Urinary bladder (tissue), 4 donors: Measurements from ENCODE around the gene FEZ2. TPM values are rescaled to one million over a fixed set of nuclear protein-coding genes. Genes with fewer than 3 reads are reported as not detected.

Experiments
- DNase-seq: peaks from one replicate; pipeline ENCODE4 v3.0.0-alpha.2; 2015; ENCODE audit errors: extremely low spot score
- H3K27ac ChIP-seq: one replicate; pipeline ENCODE4 v1.5.1; 2013; ENCODE audit warnings: low read depth, mild to moderate bottlenecking, moderate library complexity
- H3K36me3 ChIP-seq: one replicate; pipeline ENCODE4 v1.6.1; 2013; ENCODE audit warnings: mild to moderate bottlenecking, moderate library complexity; ENCODE audit not compliant: insufficient read depth
- H3K4me1 ChIP-seq: one replicate; pipeline ENCODE4 v1.6.1; 2013; ENCODE audit warnings: mild to moderate bottlenecking, moderate library complexity; ENCODE audit not compliant: insufficient read depth
- H3K4me3 ChIP-seq: one replicate; pipeline ENCODE4 v1.5.1; 2013; ENCODE audit warnings: low read depth, low read length
- WGBS: extraction: QIAGEN DNeasy Blood & Tissue Kit; methylation state at CpG from one replicate; pipeline ENCODE4 v1.1.7; 2013; 5-methylcytosine and 5-hydroxymethylcytosine counted together
- polyA plus RNA-seq: library from polyadenylated mRNA; stranded (reverse); fragments of 200-250 nt; gene quantifications from one replicate; pipeline ENCODE4 v1.2.3, GENCODE V29; 2013
- total RNA-seq: library from RNA; depleted of rRNA; stranded (reverse); fragments of >200 nt; gene quantifications from one replicate; pipeline ENCODE4 v1.2.3, GENCODE V29; 2014
- donor health status: healthy with polysubstance abuse.
- donor health status: healthy.

Gene FEZ2
- total and polyA plus RNA-seq, 2 donors, result 39.3 to 69.6 TPM

DNA sequence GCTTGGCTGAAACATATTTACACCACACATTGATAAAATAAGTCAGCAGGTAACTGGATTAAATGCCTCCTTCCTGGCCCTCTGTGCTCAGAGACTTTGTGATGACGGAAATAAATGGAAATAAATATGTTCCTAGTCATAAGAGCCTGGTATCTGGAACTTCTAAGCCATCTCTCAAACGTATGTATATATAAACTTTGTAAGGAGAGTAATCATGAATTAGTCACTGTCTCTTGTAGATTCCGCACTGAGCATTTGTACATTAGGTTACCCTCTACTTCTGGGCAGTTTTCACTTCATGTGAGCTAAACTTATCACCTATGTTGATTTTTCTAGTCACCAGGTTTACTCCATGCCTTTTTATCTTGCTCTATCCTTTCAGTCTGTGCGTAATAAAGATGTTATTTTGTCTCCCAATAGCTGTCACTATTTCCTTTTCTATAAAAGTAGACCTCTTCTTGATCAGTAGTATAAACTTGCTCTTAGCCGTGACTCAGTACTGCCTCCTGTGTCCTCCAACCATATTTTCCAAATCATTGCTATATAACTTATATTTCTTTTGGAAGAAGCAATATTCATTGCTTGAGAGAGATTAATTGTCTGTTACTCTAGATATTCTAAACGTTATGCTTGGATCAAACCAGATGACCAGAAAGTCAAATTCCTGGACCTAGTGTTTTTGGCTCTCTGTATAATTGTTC, 53.2 kb downstream of the FEZ2 start:
- no peak overlapping the region for H3K27ac ChIP-seq

DNA sequence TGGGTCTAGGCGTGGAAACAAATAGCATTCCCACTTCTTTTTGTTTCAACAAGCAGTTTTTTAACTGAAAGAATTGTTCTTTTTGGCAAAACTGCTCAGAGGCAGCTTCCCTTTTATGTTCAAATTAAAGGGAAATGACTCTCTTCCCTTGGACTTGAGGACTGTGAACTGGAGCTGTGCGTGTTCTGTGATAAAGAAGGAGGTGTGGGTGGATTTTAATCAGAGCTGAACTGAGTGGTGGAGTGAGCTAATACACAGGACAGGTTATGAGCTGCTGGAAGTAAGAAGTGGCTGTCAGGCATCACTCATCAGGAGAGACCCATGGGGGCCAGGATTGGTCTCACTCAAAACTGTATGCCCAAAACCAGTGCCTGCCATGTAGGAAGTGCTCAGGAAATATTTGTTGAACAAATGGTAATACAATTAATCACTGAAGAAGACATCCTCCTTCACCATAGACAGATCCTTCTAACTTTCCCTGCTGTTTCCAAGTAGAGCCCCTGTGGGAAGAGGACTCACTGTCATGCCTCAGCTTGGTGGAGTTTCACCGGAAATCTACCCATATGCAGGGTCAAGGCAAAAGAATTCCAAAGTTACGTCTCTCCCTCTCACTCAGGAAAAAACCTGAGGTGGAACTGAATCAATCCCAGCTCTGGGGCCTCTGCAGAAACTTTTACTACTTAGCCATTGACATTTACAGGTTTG, 55.9 kb downstream of the FEZ2 start:
- H3K4me1 ChIP-seq, result no peaks in the 10 kb centered on the region
- no peaks in the 10 kb centered on the region for H3K36me3 ChIP-seq
- no peak overlapping the region for H3K4me3 ChIP-seq
- WGBS, result 75% methylated on average over 4 of the region's 4 CpGs
- H3K27ac ChIP-seq, result no peak overlapping the region
- no peak for DNase-seq

More for the DNA sequence above, 53.2 kb downstream of the FEZ2 start:
- Histone ChIP-seq H3K36me3 (no peaks in the 10 kb centered on the region), H3K4me3 (no peak overlapping the region), H3K4me1 (no peaks in the 10 kb centered on the region)
- WGBS, result 80% methylated on average over 6 of the region's 6 CpGs
- no peak for DNase-seq

DNA sequence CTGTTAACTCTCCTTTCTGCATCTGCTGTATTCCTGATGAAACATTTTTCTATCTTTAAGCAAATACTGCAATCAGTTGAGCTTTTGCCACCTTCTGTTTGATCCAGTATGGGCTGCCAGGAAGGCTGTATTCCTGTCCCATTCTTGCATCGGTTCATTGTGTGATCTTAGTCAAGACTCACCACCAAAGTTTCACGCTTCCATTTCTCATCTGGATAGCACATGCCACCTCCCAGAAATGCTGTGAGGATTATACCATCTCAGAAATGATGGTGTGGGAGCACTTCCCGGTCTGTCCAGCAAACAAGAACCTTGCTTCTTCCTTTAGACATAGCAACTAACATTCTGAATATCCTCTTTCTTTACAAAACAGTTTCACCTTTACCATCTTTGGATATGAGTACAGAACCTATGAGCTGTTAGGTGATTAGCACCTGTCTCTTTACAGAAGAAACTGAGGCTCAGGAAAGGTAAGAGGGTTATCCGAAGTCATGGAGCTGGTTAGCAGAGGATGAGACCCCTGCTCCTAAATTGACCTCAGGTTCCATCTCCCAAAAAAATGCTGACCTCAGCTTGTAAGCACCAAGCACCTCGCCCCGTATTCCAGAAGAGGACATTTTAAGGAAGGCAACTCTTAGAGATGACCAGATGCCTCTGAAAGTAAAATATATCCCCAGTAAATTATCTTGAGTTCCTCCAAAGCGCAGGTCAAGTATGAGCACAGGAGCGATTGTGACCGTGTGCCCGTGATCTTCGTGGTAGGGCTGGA, 56.8 kb downstream of the FEZ2 start:
- 87% methylated on average over 11 of the region's 11 CpGs for WGBS
- H3K4me1 ChIP-seq, result no peaks in the 10 kb centered on the region
- H3K4me3 ChIP-seq, result no peak overlapping the region
- no peak overlapping the region for H3K27ac ChIP-seq
- H3K36me3 ChIP-seq, result no peaks in the 10 kb centered on the region
- DNase-seq, result no peak

DNA sequence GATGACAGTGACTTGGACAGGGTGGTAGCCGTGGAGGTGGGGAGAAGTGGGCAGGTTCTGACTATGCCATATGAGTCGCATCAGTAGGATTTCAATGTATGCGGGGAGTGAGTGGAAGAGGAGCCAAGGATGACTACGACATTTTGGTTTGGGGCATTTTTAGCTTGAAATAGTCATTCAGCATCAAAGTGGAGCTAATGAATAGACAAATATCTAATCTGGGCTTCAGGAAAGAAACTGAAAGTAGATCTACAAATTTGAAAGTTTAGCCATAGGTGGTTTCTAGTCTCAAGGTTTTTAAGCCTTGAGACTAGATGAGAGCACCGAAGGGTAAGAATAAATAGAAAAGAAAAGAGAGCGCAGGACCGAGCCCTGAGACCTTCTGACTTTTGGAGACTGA, 58.3 kb downstream of the FEZ2 start:
- no peak overlapping the region for H3K4me3 ChIP-seq
- DNase-seq, result no peak
- H3K4me1 ChIP-seq, result no peaks in the 10 kb centered on the region
- 94% methylated on average over 7 of the region's 7 CpGs for WGBS
- no peak overlapping the region for H3K27ac ChIP-seq
- H3K36me3 ChIP-seq, result no peaks in the 10 kb centered on the region

DNA sequence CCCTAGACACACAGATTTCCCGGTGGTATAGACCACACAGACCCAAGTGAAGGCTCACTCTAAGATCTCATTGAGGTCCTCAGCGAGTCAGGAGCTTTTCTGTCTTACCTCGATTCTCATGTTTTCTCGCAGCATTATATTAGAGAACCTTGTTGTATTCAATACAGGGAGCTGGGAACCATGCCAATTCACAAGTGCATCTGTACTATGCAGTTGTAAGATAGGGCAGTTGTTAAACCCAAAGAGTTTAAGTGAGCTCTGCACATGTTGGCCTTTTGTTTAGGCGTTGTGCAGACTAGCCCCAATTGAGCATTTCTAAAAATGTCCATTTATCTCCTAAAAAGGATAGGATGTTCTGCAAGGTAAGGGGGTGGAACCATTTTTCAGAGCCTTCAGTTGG, 59.6 kb downstream of the FEZ2 start:
- Histone ChIP-seq H3K36me3 (no peaks in the 10 kb centered on the region), H3K27ac (no peak overlapping the region), H3K4me1 (no peaks in the 10 kb centered on the region), H3K4me3 (no peak overlapping the region)
- WGBS, result 68% methylated on average over 5 of the region's 5 CpGs
- no peak for DNase-seq

DNA sequence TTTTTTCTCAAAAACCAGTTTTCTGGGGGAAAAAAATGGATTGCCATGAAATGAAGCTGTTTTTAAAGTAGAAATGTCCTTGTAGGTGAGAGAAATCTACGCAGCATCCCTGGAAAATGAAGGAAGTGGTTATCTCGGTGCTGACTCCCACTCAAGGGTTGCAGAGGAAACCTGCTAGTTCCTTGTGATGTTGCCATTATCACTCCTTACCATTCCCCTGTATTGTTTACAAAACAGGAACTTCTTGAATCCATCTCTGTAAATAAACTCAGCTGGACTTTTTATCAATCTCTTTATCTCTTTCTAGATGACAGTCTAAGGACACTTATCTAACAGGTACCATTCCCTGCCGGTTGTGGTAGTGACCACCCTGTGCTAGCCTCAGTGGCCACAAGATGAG, 61.2 kb downstream of the FEZ2 start:
- WGBS, result 79% methylated on average over 3 of the region's 3 CpGs
- H3K27ac ChIP-seq, result no peak overlapping the region
- no peaks in the 10 kb centered on the region for H3K36me3 ChIP-seq
- no peak for DNase-seq
- H3K4me1 ChIP-seq, result no peaks in the 10 kb centered on the region
- no peak overlapping the region for H3K4me3 ChIP-seq

DNA sequence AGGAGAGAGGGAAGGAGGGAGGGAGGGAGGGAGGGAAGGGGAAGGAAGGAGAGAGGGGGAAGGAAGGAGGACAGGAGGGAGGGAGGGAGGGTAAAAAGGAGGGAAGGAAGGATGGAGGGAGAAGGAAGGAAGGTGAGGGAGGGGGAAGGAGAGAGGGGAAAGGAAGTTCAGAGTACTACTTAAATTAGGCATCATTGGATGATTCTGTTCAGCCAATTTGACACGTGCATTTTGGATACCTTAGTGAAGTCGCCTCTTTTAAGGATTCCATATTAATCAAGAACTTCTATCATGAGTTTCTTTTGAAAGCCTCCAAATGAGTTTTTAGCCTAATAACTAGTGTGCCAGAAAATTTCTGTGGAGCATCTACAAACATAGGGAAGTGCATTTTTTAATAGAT, 62.9 kb downstream of the FEZ2 start:
- DNase-seq, result no peak
- Histone ChIP-seq H3K36me3 (no peaks in the 10 kb centered on the region), H3K4me3 (no peak overlapping the region), H3K4me1 (no peaks in the 10 kb centered on the region), H3K27ac (no peak overlapping the region)
- 92% methylated on average over 2 of the region's 2 CpGs for WGBS

DNA sequence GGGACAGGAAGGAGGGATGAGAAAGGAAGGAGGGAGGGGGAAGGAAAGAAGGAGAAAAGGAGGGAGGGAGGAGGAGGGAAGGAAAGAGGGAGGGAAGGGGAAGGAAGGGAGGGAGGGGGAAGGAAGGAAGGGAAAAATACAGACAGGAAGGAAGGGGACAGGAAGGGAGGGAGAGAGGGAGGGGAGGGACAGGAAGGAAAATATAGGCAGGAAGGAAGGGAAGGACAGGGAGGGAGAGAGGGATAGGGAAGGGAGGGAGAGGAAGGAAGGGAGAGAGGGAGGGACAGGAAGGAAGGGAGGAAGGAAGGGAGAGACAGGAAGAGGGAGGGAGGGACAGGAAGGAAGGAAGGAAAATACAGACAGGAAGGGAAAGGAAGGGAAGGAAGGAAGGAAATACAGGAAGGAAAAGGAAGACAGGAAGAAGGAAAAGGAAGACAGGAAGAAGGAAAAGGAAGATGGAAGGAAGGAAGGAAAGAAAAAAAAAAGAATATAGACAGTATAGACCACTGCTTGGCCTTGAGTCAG, 63.6 kb downstream of the FEZ2 start:
- DNase-seq, result no peak
- Histone ChIP-seq H3K4me1 (no peaks in the 10 kb centered on the region), H3K4me3 (no peak overlapping the region), H3K36me3 (no peaks in the 10 kb centered on the region), H3K27ac (no peak overlapping the region)

DNA sequence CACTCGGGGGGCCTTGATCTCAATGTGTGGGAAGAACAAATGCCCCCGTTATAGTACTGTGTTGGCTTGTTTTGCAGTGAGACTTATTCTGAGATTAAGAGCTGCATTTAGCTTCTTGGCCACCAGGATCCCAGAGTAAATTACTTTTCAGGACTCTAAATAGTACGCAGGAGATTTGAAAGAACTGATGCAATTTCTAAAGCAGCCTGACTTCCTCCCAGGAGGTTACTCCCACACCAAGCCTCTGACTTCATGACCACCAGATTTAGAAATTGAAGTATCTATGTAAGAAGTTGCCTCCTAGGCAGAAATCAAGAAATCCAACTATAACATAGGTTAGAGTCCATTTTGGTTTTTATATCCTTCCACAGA, 67.0 kb downstream of the FEZ2 start:
- H3K4me1 ChIP-seq, result no peaks in the 10 kb centered on the region

DNA sequence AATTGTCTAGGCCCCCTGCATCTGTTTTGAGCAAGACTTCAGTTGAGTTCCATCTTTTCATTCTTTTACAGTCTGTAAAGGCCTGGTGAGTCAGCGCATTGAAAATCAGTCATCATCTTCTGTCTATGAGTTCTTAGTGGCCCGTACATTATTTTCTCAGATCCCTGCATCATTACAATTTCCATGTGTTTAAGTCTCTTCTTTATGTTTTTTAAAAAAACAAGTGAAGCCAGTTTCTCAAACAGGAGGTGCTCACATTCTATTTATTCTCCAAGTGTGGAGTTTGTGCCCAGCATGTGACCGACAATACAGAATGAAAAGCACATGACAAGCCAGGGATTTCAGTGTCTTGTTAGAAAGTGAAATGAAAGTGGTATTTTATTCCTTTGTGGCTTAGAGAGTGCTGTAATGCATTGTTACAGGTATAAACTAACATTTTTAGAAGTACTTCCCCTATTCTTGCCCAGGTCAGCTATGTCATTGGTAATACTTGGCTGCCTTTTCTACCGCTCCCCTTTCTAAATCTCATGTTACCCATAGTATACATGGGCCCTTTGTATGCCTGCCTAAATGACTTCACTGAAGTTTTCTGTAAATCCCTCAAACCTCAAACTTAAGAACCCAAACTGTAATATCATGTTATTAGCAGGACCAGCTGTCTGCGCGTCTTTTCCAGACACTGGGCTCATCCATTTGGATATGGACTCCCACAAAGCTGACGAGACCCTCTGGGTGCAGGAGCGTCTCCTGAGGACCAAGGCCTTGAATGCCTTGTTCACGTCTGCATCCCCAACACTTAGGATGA, 67.6 kb downstream of the FEZ2 start:
- H3K4me3 ChIP-seq, result no peak overlapping the region
- no peaks in the 10 kb centered on the region for H3K4me1 ChIP-seq
- DNase-seq, result no peak
- H3K27ac ChIP-seq, result no peak overlapping the region
- no peaks in the 10 kb centered on the region for H3K36me3 ChIP-seq
- WGBS, result 95% methylated on average over 9 of the region's 9 CpGs

More for the DNA sequence above, 67.0 kb downstream of the FEZ2 start:
- 86% methylated on average over 3 of the region's 3 CpGs for WGBS
- H3K36me3 ChIP-seq, result no peaks in the 10 kb centered on the region
- no peak overlapping the region for H3K27ac ChIP-seq
- H3K4me3 ChIP-seq, result no peak overlapping the region
- DNase-seq, result no peak

DNA sequence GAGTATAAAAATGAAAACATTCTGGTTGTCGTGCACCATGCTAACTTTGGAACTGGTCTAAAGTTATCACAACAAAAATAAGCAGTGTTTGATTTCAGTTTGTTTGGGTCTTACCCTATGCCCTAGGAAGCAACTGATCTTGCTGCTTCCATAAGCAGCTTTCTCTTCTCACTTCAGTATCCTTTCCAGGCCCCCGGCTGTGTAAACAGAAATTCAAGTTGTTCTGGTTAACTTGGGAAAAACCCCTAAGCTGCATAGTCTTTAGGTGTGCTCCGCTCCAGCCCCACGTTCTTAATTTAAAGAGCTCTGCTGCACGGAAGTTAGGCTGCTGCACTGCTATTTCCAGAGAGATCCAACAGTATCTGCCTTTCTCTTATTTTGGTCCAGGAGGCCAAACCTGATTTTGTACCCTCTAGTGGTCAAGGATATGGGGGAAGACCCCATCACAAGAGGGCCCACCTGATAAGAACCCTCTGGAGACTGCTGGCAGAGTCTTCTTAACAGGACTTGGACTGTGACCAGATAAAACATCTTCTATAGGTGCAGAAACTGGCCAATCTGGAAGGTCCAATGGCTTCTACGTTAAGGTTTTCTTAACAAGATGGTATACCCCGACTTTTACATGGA, 69.1 kb downstream of the FEZ2 start:
- no peak for DNase-seq
- H3K27ac ChIP-seq, result no peak overlapping the region
- H3K4me1 ChIP-seq, result no peaks in the 10 kb centered on the region
- H3K36me3 ChIP-seq, result no peaks in the 10 kb centered on the region
- no peak overlapping the region for H3K4me3 ChIP-seq
- WGBS, result 69% methylated on average over 7 of the region's 7 CpGs

DNA sequence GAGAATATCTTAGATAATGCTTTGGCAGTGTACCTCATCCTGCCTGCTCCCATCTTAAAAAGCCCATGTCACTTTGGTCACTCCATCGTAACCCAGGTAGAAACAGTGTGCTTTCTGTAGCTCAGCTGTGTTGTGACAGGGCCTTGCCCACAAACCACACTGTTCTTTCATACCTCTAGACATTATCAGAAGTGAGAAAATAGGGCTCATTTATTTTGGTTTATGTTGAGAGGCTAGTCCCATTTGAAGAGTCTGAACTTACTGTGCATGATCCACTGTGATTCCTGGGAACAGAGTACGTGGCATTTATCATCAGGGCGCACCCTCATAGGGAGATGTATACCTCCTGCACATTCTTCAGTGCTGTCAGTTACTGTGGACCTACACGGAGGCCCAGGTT, 69.7 kb downstream of the FEZ2 start:
- no peak for DNase-seq
- Histone ChIP-seq H3K4me1 (no peaks in the 10 kb centered on the region), H3K4me3 (no peak overlapping the region), H3K36me3 (peaks cover 1% of the 10 kb centered on the region), H3K27ac (no peak overlapping the region)
- WGBS, result 80% methylated on average over 4 of the region's 4 CpGs

DNA sequence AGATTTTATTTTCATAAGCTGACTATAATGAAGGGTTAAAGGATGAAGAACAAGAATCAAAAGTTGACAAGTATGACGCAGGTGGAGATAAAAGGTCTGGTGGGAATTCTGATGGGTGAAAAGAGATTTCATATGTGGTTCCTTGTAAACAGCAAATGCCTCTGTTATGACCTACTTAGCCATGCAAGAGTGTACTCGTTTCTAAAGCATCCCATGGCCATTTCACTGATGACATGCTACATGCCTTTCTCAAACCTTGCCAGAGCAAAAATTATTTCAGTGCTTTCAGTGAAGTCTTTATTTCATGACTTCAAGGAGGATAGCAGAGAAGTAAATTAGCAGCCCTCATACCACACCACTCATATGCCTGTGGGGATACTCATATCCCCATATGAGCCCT, 71.7 kb downstream of the FEZ2 start:
- no peak for DNase-seq
- WGBS, result 58% methylated on average over 2 of the region's 2 CpGs
- Histone ChIP-seq H3K4me1 (no peaks in the 10 kb centered on the region), H3K4me3 (no peak overlapping the region), H3K27ac (no peak overlapping the region), H3K36me3 (peaks cover 2% of the 10 kb centered on the region)
